HG03108 (cell line): ENCODE measurements around the gene EGLN2.
"Not testable (repeated sequence)": the region's sequence is repeated elsewhere in the genome, so short reads cannot be mapped to it uniquely, and the experiment has no call there.

Experiments used
- ATAC-seq: cut with Tn5 transposase; IDR thresholded peaks from one replicate; pipeline ENCODE4 v1.9.1; 2021; ENCODE audit warnings: moderate library complexity; ENCODE audit not compliant: unreplicated experiment

Gene EGLN2

GRCh38 chr19:40801426-40802299 lies 2.7 kb downstream of the EGLN2 start:
- ATAC-seq = no peak

GRCh38 chr19:40802300-40803169 lies 3.5 kb downstream of the EGLN2 start:
- no peak for ATAC-seq

- ATAC-seq = no peak
These were observed 4.3 kb downstream of the EGLN2 start for GRCh38 chr19:40803170-40803856.

- ATAC-seq = no peak
These were observed 5.1 kb downstream of the EGLN2 start for GRCh38 chr19:40803857-40804782.

GRCh38 chr19:40804783-40805242 lies 5.8 kb downstream of the EGLN2 start:
- no peak for ATAC-seq

GRCh38 chr19:40805258-40805868 lies 6.4 kb downstream of the EGLN2 start:
- ATAC-seq = no peak

GRCh38 chr19:40806423-40807146 lies 7.6 kb downstream of the EGLN2 start:
- ATAC-seq = no peak

- ATAC-seq = no peak
These were observed 8.4 kb downstream of the EGLN2 start for GRCh38 chr19:40807147-40808020.

GRCh38 chr19:40808021-40808325 lies 9.0 kb downstream of the EGLN2 start:
- ATAC-seq = no peak

GRCh38 chr19:40808497-40808896 lies 9.5 kb downstream of the EGLN2 start:
- no peak for ATAC-seq

GRCh38 chr19:40809358-40810086 lies 10.5 kb downstream of the EGLN2 start:
- ATAC-seq = no peak

GRCh38 chr19:40810160-40810559 lies 11.2 kb downstream of the EGLN2 start:
- no peak for ATAC-seq

- peak; percentile 56 for ATAC-seq
These were observed 11.8 kb downstream of the EGLN2 start for GRCh38 chr19:40810649-40811408.

GRCh38 chr19:40811478-40812341 lies 12.7 kb downstream of the EGLN2 start:
- no peak for ATAC-seq

- ATAC-seq = not testable (repeated sequence)
These were observed 13.6 kb downstream of the EGLN2 start for GRCh38 chr19:40812571-40812970.

- no peak for ATAC-seq
These were observed 14.2 kb downstream of the EGLN2 start for GRCh38 chr19:40813182-40813581.
